ENCODE measurements around the gene CEBPZOS. TPM values are rescaled to one million over a fixed set of nuclear protein-coding genes. Genes with fewer than 3 reads are reported as not detected.

CEBPZOS gene
- total RNA-seq, 1 experiment from 2014 or later = 46.8 TPM

DNA sequence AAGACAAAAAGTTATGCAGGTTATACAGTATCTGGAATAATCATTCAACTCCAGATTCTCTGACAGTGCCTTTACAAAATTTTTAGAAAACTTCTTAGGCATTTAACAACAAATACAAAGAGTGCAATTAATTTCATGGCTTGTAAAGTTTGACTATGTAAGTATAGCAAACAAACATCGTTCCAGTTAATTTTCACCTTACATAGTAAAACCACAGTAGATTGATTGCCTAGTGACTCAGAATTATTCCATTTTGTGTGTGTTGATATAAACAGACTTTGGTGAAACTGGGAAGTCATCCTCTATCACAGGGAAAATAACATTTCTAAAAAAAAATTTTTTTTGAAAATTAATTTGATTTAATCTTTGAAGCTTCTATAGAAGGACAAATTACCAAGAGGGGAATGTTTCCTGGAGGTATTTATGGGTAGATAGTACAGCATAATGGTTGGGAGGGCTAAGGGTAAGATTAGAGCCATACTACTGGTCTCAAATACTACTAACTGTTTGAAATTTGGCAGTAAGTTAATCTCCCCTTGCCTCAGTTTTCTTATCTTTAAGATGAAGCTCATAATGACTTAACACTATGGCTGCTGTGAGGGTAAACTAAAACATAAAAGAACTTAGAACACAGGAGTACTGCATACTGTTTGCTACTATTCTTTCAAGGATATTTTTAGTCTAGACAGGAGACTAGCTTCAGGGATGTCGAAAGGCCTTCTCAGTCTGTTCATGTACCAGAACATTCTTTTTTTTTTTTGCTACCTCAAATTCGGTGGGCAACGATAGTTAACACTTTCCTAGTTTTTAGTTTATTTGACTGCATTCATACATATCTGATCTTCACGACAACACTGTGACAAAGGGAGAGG, 54.8 kb downstream of the CEBPZOS start:
- DNase-seq (ENCODE audit: low read depth, low spot score) (no peak), ATAC-seq (no peak)
- no peak overlapping the region for H3K4me3 ChIP-seq (replicated peaks in 1 of 2; ENCODE audit: low read depth in 1 of 2, low read length in 2 of 2)
- BruUV-seq (replicated peaks) = no TSS peak
- RAD21 ChIA-PET (ENCODE audit: low non-redundant PET in 1 of 2, low total read pairs in 2 of 2, uncharacterized antibody in 2 of 2, unreplicated experiment in 2 of 2) = no interaction called here
- H3K9ac ChIP-seq (ENCODE audit: low read length) = no peak overlapping the region
- H3K27me3 ChIP-seq (ENCODE audit: insufficient read depth, low read length) = no peaks in the 10 kb centered on the region
- intact Hi-C loops (cut with micrococcal nuclease) = no loop called here
- H2AFZ ChIP-seq (ENCODE audit: low read depth, low read length, poor library complexity, severe bottlenecking) = no peak overlapping the region
- H3K4me2 ChIP-seq (ENCODE audit: low read length) = no peak overlapping the region
- H3K27ac ChIP-seq (ENCODE audit: low read depth, low read length) = no peak overlapping the region
- CTCF ChIA-PET = no interaction called here
- no peaks in the 10 kb centered on the region for H3K9me2 ChIP-seq (ENCODE audit: insufficient read depth)
- peaks cover 33 to 36% of the 10 kb centered on the region in 2 experiments; a peak in 3 of 4 replicates for H3K36me3 ChIP-seq (ENCODE audit: control insufficient read depth in 1 of 2, insufficient read depth in 2 of 2, low read length in 2 of 2)
- no peaks in the 10 kb centered on the region; the same call in 1 of the 2 replicates for H4K20me1 ChIP-seq (ENCODE audit: insufficient read depth)
- H3K4me1 ChIP-seq (ENCODE audit: control insufficient read depth in 1 of 2, insufficient read depth in 2 of 2, low read length in 2 of 2) = no peaks in the 10 kb centered on the region
- H3K9me3 ChIP-seq (ENCODE audit: control insufficient read depth in 1 of 2, insufficient read depth in 1 of 2, low read depth in 1 of 2, low read length in 2 of 2) = no peaks in the 10 kb centered on the region
- H3K79me2 ChIP-seq (ENCODE audit: insufficient read depth, low read length) = no peaks in the 10 kb centered on the region
- no peak for TF ChIP-seq FOSL1 (IDR thresholded peaks at IDR 0.05; ENCODE audit: low read depth)
- TF ChIP-seq, protein P1, sequence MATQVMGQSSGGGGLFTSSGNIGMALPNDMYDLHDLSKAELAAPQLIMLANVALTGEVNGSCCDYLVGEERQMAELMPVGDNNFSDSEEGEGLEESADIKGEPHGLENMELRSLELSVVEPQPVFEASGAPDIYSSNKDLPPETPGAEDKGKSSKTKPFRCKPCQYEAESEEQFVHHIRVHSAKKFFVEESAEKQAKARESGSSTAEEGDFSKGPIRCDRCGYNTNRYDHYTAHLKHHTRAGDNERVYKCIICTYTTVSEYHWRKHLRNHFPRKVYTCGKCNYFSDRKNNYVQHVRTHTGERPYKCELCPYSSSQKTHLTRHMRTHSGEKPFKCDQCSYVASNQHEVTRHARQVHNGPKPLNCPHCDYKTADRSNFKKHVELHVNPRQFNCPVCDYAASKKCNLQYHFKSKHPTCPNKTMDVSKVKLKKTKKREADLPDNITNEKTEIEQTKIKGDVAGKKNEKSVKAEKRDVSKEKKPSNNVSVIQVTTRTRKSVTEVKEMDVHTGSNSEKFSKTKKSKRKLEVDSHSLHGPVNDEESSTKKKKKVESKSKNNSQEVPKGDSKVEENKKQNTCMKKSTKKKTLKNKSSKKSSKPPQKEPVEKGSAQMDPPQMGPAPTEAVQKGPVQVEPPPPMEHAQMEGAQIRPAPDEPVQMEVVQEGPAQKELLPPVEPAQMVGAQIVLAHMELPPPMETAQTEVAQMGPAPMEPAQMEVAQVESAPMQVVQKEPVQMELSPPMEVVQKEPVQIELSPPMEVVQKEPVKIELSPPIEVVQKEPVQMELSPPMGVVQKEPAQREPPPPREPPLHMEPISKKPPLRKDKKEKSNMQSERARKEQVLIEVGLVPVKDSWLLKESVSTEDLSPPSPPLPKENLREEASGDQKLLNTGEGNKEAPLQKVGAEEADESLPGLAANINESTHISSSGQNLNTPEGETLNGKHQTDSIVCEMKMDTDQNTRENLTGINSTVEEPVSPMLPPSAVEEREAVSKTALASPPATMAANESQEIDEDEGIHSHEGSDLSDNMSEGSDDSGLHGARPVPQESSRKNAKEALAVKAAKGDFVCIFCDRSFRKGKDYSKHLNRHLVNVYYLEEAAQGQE (IDR thresholded peaks at IDR 0.05; ENCODE audit: low read depth) = no peak
- no peak for TF ChIP-seq POLR2AphosphoS5 (IDR thresholded peaks at IDR 0.05; ENCODE audit: low read depth, low read length)
- no peak for TF ChIP-seq ZNF274 (IDR thresholded peaks at IDR 0.05; ENCODE audit: low read depth, low read length)
- TF ChIP-seq YY1 (IDR thresholded peaks at IDR 0.05; ENCODE audit: extremely low read depth, insufficient replicate concordance, low read depth, low read length) = no peak
- TF ChIP-seq JUND (IDR thresholded peaks at IDR 0.05) = no peak
- no peak for TF ChIP-seq EGR1 (IDR thresholded peaks at IDR 0.05; ENCODE audit: low read depth)
- no peak for TF ChIP-seq ELF1 (IDR thresholded peaks at IDR 0.05; ENCODE audit: borderline replicate concordance, low read depth)
- TF ChIP-seq TCF7L2 (IDR thresholded peaks at IDR 0.05; ENCODE audit: borderline replicate concordance, extremely low read depth, insufficient read depth, insufficient read length) = no peak
- TF ChIP-seq CBX3 (IDR thresholded peaks at IDR 0.05; ENCODE audit: low read depth) = no peak
- POLR2A ChIA-PET = interaction anchor here (0.9 kb wide), 1 partner anchor 583 kb away, joined by 3 read pairs; no protein-coding TSS in a partner anchor

Other genes with a start within 250 kb of the CEBPZOS start
- 26.4 TPM for gene STRN, start 230.0 kb upstream of the CEBPZOS start, total RNA-seq (2021; ENCODE audit: unreplicated experiment)
- 10.6 TPM for gene HEATR5B, start 112.1 kb upstream of the CEBPZOS start, total RNA-seq (2021; ENCODE audit: unreplicated experiment)
- gene GPATCH11, start 112.0 kb upstream of the CEBPZOS start, total RNA-seq (2021; ENCODE audit: unreplicated experiment) = 5.5 TPM
- gene EIF2AK2, start 39.5 kb upstream of the CEBPZOS start, total RNA-seq (2021; ENCODE audit: unreplicated experiment) = 40.7 TPM
- gene SULT6B1, start 7.8 kb upstream of the CEBPZOS start, total RNA-seq (2021; ENCODE audit: unreplicated experiment) = not detected
- 47.8 TPM for gene CEBPZ, start 35.1 kb downstream of the CEBPZOS start, total RNA-seq (2021; ENCODE audit: unreplicated experiment)
- gene NDUFAF7, start 35.2 kb downstream of the CEBPZOS start, total RNA-seq (2021; ENCODE audit: unreplicated experiment) = 21.6 TPM
- 13.9 TPM for gene PRKD3, start 128.3 kb downstream of the CEBPZOS start, total RNA-seq (2021; ENCODE audit: unreplicated experiment)
- gene QPCT, start 148.1 kb downstream of the CEBPZOS start, total RNA-seq (2021; ENCODE audit: unreplicated experiment) = not detected